ENCODE data around the gene CAB39L. TPM values are rescaled to one million over a fixed set of nuclear protein-coding genes. Genes with fewer than 3 reads are reported as not detected.

CAB39L gene
- total and polyA plus RNA-seq, 2 of the 13 experiments (the other 11 are each of a cell fraction or from before 2014, with no cell fraction given), result 3.1 to 6.1 TPM

- Histone ChIP-seq H3K27ac (ENCODE audit: extremely low read length, insufficient read depth, low read length) (no peak overlapping the region), H3K4me2 (ENCODE audit: low read depth, low read length) (no peak overlapping the region), H3K36me3 (replicated peaks in 1 of 2; ENCODE audit: control insufficient read depth in 1 of 2, insufficient read depth in 2 of 2, low read length in 2 of 2) (no peaks in the 10 kb centered on the region), H3K9me3 (ENCODE audit: low read length) (no peaks in the 10 kb centered on the region), H3K27me3 (ENCODE audit: control insufficient read depth in 1 of 2, insufficient read depth in 2 of 2, low read length in 2 of 2) (no peaks in the 10 kb centered on the region; a peak in 1 of 5 replicates), H3K4me3 (replicated peaks in 1 of 3; ENCODE audit: insufficient read depth in 1 of 3, low read depth in 2 of 3, low read length in 3 of 3) (no peak overlapping the region), H4K20me1 (ENCODE audit: insufficient read depth, low read length) (no peaks in the 10 kb centered on the region), H3K4me1 (ENCODE audit: insufficient read depth, low read length) (0 out of 2 replicates have a peak, but pooled peaks cover 9% of the 10 kb centered on the region), H3K79me2 (ENCODE audit: insufficient read depth, low read length) (no peaks in the 10 kb centered on the region), H2AFZ (ENCODE audit: low read length) (no peak overlapping the region), H3K9ac (ENCODE audit: insufficient read depth, low read depth, low read length) (no peak overlapping the region)
- ChIA-PET CTCF (ENCODE audit: low intra/inter-chr PET ratio, low total read pairs) (no interaction called here), POLR2A (no interaction called here)
- ATAC-seq, result no peak
- no peak for DNase-seq (ENCODE audit: low spot score)
- TF ChIP-seq NRL (CRISPR knock-in tag; IDR thresholded peaks at IDR 0.05; ENCODE audit: borderline replicate concordance) (no peak), CSRNP2 (CRISPR knock-in tag; conservative IDR thresholded peaks at IDR 0.05; ENCODE audit: low read depth) (no peak), SRY (CRISPR knock-in tag; IDR thresholded peaks at IDR 0.05) (no peak), ZNF75D (CRISPR knock-in tag; IDR thresholded peaks at IDR 0.05; ENCODE audit: borderline replicate concordance) (no peak), RCOR2 (CRISPR knock-in tag; IDR thresholded peaks at IDR 0.05) (no peak), NFE2L1 (CRISPR knock-in tag; IDR thresholded peaks at IDR 0.05; ENCODE audit: borderline replicate concordance) (no peak), ZNF3 (CRISPR knock-in tag; IDR thresholded peaks at IDR 0.05) (no peak), ZNF20 (CRISPR knock-in tag; IDR thresholded peaks at IDR 0.05) (no peak), SCMH1 (CRISPR knock-in tag; IDR thresholded peaks at IDR 0.05; ENCODE audit: borderline replicate concordance) (no peak), PHB2 (IDR thresholded peaks at IDR 0.05; ENCODE audit: partially characterized antibody) (no peak), MIER3 (CRISPR knock-in tag; IDR thresholded peaks at IDR 0.05; ENCODE audit: borderline replicate concordance) (no peak), ISL2 (CRISPR knock-in tag; IDR thresholded peaks at IDR 0.05) (no peak), ZNF644 (CRISPR knock-in tag; IDR thresholded peaks at IDR 0.05; ENCODE audit: low read depth) (no peak), SAFB2 (CRISPR knock-in tag; IDR thresholded peaks at IDR 0.05; ENCODE audit: borderline replicate concordance, low read depth) (no peak), ZBTB4 (CRISPR knock-in tag; IDR thresholded peaks at IDR 0.05; ENCODE audit: borderline replicate concordance) (no peak), FOXK2 (IDR thresholded peaks at IDR 0.05) (no peak), ZNF234 (CRISPR knock-in tag; conservative IDR thresholded peaks at IDR 0.05) (no peak), MAFG (CRISPR knock-in tag; IDR thresholded peaks at IDR 0.05) (no peak)
- WGBS (ENCODE audit: low lambda C conversion rate), result 90% methylated on average over 2 of the region's 2 CpGs
- in situ Hi-C loops (cut with HindIII; ENCODE audit: extremely low pct_ligation_motif_present, low pct_unique_long_range_greater_than_20kb), result no loop called here
- no peak for FAIRE-seq
- no TSS peak for BruUV-seq (replicated peaks)
- intact Hi-C loops (cut with micrococcal nuclease; ENCODE audit: unreplicated experiment), result loop anchor here (5.0 kb wide), 1 partner anchor 137 kb away; no protein-coding TSS in a partner anchor
Observed at GRCh38 chr13:49439609-49440008, 4.3 kb downstream of the CAB39L start.

Measured in HepG2 (cell line).